Lung (tissue), 12 donors: ENCODE results near the gene RBM10. TPM values are rescaled to one million over a fixed set of nuclear protein-coding genes. Genes with fewer than 3 reads are reported as not detected.

Experiments used
- ATAC-seq: fragments of 200-7000 bp; cut with Tn5 transposase; one replicate; pipeline ENCODE4 v1.9.1; 2020; ENCODE audit warnings: moderate number of reproducible peaks; ENCODE audit not compliant: insufficient read depth, low FRiP score
- DNase-seq, 3 donors: peaks; one replicate each; pipeline ENCODE4 v3.0.0-alpha.2; 2013 to 2017
- H3K27ac ChIP-seq, 2 donors: one replicate each; pipeline ENCODE4 v1.5.1; 2013; ENCODE audit warnings: mild to moderate bottlenecking in 2 of 2, moderate library complexity in 2 of 2, control low read depth in 1 of 2, inconsistent platforms in 1 of 2, low read depth in 1 of 2, low read length in 1 of 2
- H3K27me3 ChIP-seq, 3 donors: one replicate each; pipeline ENCODE4 v1.5.1; 2013; ENCODE audit warnings: low read length in 2 of 3; ENCODE audit not compliant: control insufficient read depth in 3 of 3, insufficient read depth in 3 of 3
- H3K36me3 ChIP-seq, 4 donors: one replicate each; pipeline ENCODE4 v1.5.1; 2013; ENCODE audit warnings: low read length in 4 of 4, mild to moderate bottlenecking in 1 of 4, moderate library complexity in 1 of 4; ENCODE audit not compliant: control insufficient read depth in 4 of 4, insufficient read depth in 4 of 4
- H3K4me1 ChIP-seq, 5 donors: one replicate each; pipeline ENCODE4 v1.5.1; 2013; ENCODE audit warnings: low read length in 5 of 5, mild to moderate bottlenecking in 2 of 5, moderate library complexity in 1 of 5; ENCODE audit not compliant: control insufficient read depth in 5 of 5, insufficient read depth in 5 of 5
- H3K4me3 ChIP-seq: one replicate; pipeline ENCODE4 v1.5.1; 2013; ENCODE audit warnings: mild to moderate bottlenecking, control low read depth, moderate library complexity
- H3K9ac ChIP-seq, 2 donors: one replicate each; pipeline ENCODE4 v1.5.1; 2013; ENCODE audit warnings: low read length in 2 of 2, control low read depth in 1 of 2; ENCODE audit not compliant: insufficient read depth in 1 of 2
- H3K9me3 ChIP-seq, 4 donors: one replicate each; pipeline ENCODE4 v1.5.1; 2013; ENCODE audit warnings: low read length in 3 of 4, mild to moderate bottlenecking in 1 of 4, moderate library complexity in 1 of 4; ENCODE audit not compliant: control insufficient read depth in 4 of 4, insufficient read depth in 3 of 4
- CTCF ChIP-seq: IDR thresholded peaks from 2 replicates; pipeline ENCODE4 v1.5.1; 2012; ENCODE audit warnings: mild to moderate bottlenecking; ENCODE audit errors: control extremely low read depth, extremely low read depth
- WGBS, 2 donors: extraction: QIAGEN DNeasy Blood & Tissue Kit; methylation state at CpG; one replicate each; pipeline ENCODE4 v1.1.7; 2013; 5-methylcytosine and 5-hydroxymethylcytosine counted together
- polyA plus RNA-seq, 2 donors: library from polyadenylated mRNA; stranded (reverse); fragments of 200-250 nt; gene quantifications; one replicate each; pipeline ENCODE4 v1.2.1, GENCODE V29; 2013
- total RNA-seq, 2 donors: library from RNA; depleted of rRNA in 1 of 2; stranded (reverse); fragments of >200 nt in 1 of 2; gene quantifications; one replicate each; pipeline ENCODE4 v1.2.1, GENCODE V29; 2014 to 2021
- donor health status: control.
- donor health status: control.
- donor health status: Bipolar disorder and iron deficiency.
- donor health status: healthy.
- donor health status: DM: yes; HTN: yes; CAD: no.

Gene RBM10
- total and polyA plus RNA-seq, 4 donors: 22.2 to 38.6 (median 30.5) TPM

DNA sequence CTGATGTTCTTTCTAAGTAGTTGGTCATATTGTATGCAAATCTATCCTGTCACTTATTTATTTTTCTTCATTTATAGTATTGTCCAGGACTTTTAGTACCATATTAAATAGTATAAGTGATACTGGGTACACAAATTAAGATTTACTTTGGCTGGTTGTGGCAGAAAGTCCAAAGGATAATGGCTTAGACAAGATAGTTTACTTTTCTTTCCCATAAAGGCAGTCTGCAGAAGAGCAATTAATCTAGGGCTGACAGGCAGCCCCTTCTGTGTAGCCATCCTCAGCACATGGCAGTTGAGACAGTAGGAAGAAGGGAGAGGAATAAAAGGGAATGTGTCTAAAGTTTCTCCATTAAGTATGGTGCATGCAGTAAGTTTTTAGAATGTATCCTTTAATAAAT lies 6.4 kb downstream of the RBM10 start:
- peaks cover 0 to 7% (median 0%) of the 10 kb centered on the region in 3 donors for H3K27me3 ChIP-seq
- H3K36me3 ChIP-seq: peaks cover 0 to 5% (median 3%) of the 10 kb centered on the region in 4 donors
- TF ChIP-seq CTCF: no peak
- H3K4me3 ChIP-seq: no peak overlapping the region
- peaks cover 0 to 4% (median 0%) of the 10 kb centered on the region in 5 donors for H3K4me1 ChIP-seq
- peaks cover 0 to under 1% (median 0%) of the 10 kb centered on the region in 4 donors for H3K9me3 ChIP-seq
- no peak overlapping the region for H3K27ac ChIP-seq
- no peak for ATAC-seq
- no peak overlapping the region for H3K9ac ChIP-seq
- no peak for DNase-seq

GRCh38 chrX:47156611-47157520 lies 11.8 kb downstream of the RBM10 start:
- 86 to 90% methylated on average over 23 to 26 of the region's 26 CpGs for WGBS, 2 donors
- Histone ChIP-seq H3K36me3 (peaks cover 0 to 4% (median 2%) of the 10 kb centered on the region in 4 donors), H3K9me3 (peaks cover 0 to 6% (median 0%) of the 10 kb centered on the region in 4 donors), H3K9ac (no peak overlapping the region), H3K27me3 (peaks cover 0 to 4% (median 2%) of the 10 kb centered on the region in 3 donors), H3K4me3 (no peak overlapping the region), H3K4me1 (no peaks in the 10 kb centered on the region), H3K27ac (no peak overlapping the region)
- DNase-seq (no peak), ATAC-seq (no peak)
- TF ChIP-seq CTCF: no peak

DNA sequence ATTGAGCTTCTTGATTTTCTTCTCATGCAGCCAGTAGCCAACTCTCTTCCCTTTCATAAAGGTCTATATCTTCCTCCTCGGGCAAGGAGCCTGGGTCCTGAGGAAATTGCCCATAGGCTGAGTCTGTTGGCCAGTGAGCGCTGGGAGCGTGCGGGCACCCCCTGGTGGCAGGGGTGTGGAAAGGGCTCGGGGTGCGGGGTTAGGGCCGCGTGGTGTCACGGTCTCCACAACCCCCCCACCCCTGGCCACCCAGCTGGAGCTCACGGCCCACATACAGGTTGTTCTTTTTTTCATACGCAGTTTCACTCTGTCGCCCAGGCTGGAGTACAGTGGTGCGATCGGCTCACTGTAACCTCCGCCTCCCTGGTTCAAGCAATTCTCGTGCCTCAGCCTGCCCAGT lies 13.1 kb downstream of the RBM10 start:
- no peak for TF ChIP-seq CTCF
- DNase-seq (no peak), ATAC-seq (no peak)
- H3K27ac ChIP-seq: no peak overlapping the region
- no peak overlapping the region for H3K9ac ChIP-seq
- peaks cover 0 to 3% (median 0%) of the 10 kb centered on the region in 4 donors for H3K36me3 ChIP-seq
- no peak overlapping the region for H3K4me3 ChIP-seq
- H3K4me1 ChIP-seq: no peaks in the 10 kb centered on the region
- WGBS, 2 donors: 93 to 100% methylated on average over 7 to 16 of the region's 16 CpGs
- peaks cover 0 to 4% (median 2%) of the 10 kb centered on the region in 3 donors for H3K27me3 ChIP-seq
- peaks cover 0 to 6% (median 0%) of the 10 kb centered on the region in 4 donors for H3K9me3 ChIP-seq
